Activated T-cell treated with anti-CD3 and anti-CD28 coated beads for 4 hours (primary cell): ENCODE measurements around the gene TPD52L2.
A peak's percentile ranks its signal among the peaks of the same experiment; 100 is the strongest.

ENCODE experiments used
- DNase-seq: peaks from one replicate; pipeline ENCODE4 v3.0.0-alpha.2; 2020

Gene TPD52L2

DNA sequence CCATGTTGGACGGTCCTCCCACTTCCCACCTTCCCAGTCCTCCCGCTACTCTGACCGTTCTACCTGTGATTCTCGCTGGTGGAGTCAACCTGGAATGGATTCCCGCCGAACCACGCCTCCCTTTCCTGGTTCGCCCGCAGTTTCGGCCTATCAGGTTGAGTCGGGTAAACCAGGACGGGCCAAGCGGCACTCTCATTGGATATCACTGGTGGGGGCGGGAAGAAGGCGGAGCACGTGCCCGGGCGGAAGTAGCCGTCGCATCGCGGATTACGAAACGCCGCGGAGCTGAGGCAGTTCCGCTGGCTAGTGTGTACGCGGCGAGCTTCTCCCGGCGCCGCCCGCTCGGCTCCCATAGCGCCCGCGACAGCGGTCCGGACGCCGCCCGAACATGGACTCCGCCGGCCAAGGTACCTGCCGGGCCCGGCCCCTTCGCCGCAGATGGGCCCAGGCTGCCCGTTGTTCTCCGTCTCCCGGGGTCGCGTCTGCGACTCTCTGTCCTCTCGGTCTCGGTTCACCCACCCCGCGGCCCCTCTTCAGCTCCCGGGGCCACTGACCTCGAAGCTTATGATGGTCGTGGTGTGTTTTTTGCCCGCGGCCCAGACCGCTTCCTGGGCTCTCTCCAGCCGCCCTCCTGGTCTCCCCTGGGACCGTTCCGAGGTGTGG is at the start of gene TPD52L2:
TSS of gene TPD52L2 (plus strand) at position 293 of the 663 bp plus-strand sequence. CDS start at position 389, 96 bp downstream.
- peak; percentile 95 for DNase-seq

DNA sequence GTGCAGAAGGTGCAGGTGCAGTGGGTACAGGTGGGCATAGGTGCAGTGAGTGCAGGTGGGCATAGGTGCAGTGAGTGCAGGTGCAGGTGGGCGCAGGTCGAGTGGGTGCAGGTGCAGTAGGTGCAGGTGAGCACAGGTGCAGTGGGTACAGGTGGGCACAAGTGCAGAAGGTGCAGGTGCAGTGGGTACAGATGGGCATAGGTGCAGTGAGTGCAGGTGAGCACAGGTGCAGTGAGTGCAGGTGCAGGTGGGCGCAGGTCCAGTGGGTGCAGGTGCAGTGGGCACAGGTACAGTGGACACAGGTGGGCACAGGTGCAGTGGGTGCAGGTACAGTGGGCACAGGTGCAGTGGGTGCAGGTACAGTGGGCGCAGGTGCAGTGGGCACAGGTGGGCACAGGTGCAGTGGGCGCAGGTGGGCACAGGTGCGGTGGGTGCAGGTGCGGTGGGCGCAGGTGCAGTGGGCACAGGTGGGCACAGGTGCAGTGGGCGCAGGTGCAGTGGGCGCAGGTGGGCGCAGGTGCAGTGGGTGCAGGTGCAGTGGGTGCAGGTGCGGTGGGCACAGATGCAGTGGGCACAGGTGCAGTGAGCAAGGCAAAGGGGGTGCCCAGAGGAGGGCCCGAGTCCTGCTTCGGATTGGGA is 49.3 kb upstream of the TPD52L2 start:
- DNase-seq: no peak

DNA sequence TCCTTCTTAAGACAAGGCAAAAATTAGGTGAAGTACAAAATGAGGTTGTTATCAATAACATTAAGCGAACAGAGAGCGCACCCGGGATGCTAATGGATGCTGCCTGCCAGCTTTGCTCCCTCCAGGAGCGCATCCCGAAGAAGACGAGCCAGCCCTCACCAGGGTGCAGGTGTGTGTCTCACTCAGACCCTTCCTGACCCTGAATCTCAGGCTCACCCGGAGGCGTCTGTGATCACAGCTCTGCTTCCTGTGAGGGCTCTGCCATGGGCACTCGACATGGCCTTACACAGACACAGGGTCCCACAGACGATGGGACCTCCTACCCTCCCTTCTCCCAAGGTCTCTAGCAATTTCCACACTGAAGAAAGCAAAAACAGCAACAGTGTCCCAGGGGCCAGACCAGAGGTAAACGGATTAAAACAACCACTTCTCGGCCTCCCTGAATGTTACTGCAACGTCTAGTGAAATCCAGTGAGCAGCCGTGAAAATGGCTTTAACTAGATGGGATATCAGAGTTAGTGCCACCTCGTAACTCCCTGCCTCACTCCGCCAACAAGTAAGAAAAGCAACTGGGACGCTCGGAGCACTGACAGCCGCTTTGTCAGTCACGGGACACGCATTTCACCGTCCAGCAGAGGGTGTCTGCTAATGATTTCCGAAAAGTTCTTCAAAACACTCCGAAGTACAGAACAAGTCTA is 45.7 kb upstream of the TPD52L2 start:
- no peak for DNase-seq

DNA sequence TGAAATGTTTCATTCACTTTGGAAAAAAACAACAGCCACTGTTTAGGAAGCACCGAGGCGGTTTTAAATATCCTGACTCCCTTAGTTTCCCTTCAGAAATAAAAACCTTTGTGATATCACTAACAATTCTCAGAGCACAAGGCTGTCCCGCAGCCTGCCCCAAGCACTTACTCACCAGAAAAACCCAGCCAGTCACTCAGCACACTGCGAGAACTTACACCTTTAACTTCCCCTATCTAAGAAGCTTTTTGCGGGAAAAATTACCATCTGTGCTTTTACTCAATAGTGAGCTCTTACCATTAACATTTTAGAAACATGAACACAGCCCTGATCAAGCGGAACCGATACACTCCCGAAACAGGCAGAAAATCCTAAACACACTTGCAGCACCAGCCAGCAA is 43.3 kb upstream of the TPD52L2 start:
- DNase-seq: no peak

DNA sequence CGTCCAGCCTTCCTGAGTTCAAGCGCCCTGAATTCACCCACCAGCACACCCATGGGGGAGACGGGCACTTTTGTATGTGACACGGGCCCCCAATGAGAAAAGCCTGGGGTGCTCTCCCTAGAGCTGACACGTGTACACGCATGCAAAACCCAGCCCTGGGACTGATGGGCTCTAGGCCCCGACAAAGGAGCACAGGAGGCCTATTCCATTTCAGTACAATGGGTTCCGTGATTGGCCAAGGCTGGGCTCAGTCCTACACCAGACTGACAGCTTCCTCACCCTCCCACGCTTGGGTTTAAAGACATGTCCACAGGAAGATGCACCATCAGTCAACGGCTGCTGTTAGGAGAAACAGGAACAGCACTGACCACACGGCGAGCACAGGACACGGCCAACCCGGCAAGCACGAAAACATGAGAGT is 42.8 kb upstream of the TPD52L2 start:
- no peak for DNase-seq

DNA sequence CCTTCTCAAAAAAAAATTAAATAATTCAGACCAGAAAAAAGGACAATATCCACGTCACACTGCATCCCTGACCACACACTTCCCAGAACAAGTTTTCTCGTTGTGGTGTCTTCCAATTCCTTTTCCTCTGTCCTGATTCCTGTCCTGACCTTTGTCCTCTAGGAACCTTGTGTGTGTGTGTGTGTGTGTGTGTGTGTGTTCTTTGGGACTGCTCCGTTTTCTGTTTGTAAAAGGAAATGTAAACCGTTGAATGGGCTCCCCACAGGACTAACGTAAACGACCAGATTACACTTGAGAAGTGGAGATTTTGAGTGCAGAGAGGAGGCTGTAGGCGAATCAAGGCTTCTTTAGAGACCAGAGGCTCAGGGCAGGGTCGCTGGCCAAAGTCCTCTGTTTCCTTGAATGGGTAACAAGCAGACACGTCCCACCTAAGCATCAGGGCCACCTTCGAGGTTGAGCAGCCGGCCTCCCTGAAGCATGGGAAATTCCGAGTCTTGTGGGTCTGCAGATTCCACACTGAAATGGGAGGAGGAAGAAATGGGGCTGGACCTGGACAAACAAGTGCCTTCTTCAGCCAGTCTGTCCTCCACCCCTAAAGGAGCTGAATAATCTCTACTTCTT is 41.3 kb upstream of the TPD52L2 start:
- DNase-seq: no peak

DNA sequence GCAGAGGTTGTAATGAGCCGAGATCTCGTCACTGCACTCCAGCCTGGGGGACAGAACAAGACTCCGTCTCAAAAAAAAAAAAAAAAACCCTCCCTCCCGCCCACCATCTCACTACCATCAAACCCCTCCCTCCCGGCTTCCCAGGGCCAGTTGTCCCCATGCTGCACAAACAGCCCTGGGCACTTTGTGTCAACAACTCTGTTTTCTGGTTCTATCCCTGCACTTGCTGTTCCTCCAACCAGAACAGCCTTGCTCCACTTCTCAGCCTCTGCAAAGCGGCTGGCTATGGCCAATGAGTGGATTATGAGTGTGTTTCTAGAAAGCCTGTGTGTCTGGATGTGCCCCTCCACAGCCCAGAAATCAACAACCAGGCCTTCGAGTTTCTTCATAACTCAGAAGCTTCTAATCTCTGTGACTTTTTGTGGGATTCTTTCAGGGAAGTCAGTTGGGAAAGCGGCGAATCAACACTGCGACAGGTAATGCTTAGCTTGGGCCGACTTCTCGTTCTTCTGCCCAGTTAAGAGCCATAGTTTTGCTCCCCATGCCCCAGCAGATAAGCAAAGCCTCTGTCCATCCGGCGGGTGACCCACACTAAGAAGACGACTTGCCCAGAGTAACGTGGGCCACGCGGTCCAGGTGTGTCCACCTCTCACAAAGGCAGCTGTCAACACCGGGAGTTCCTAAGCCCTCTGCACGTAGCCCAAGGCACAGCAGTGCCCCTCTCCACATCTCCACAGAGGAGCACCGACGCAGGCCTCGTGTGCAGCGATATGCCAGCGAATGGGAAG is 39.5 kb upstream of the TPD52L2 start:
- DNase-seq: no peak

DNA sequence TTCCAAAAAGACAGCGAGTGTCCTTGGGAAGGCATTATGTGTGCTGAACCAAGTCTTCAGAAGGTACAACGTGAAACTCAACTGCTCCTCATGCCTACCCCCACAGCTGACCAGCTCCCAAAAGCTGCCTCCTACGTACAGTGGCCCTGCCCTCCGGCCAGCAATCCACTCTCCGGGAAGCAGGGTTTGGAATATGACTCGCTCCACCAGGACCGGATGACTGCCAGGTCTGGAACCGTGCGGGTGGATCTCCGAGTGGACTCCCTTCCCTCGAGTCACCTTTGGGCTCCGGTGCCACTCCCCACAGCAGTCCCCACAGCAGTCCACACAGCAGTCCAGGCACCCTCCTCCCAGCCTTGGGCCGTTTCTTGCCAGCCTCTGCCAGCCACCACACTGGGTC is 38.3 kb upstream of the TPD52L2 start:
- no peak for DNase-seq

DNA sequence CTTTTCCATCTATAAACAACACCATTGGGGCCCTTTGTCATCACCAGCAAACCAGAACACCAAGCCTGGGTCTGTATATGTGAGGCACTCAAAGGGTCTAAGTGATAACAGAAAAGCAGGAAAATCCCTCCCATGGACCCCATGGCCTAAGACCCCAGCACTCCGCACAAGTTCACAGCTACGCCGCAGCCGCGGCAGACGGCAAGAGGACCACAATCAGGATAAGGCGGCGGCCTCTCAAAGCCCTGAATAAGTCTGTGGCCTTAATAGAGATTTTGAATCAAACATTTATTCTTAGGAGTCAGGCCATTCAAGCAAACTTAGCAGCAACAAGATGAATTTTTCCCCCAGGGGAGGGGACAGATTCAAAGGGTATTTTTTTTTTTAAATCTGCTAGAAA is 36.9 kb upstream of the TPD52L2 start:
- no peak for DNase-seq

DNA sequence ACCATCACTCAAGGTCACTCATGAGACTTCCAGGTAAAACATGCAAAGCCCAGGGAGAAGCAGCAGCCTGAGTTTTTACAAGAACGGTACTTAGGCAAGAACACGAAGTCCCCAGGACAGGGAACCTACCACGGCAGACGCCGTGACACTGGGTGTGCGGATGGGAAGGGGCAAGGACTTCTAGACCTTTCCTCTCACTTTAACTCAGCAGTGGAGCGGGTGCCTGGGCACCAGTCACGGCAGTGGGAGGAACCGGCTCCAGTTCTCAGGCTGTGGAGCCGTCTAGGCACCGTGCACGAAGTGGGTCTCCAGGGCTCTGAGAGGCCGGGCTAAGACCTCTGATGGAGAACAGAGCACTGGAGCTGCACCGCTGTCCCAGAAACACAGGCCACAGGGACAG is 36.5 kb upstream of the TPD52L2 start:
- DNase-seq: no peak

DNA sequence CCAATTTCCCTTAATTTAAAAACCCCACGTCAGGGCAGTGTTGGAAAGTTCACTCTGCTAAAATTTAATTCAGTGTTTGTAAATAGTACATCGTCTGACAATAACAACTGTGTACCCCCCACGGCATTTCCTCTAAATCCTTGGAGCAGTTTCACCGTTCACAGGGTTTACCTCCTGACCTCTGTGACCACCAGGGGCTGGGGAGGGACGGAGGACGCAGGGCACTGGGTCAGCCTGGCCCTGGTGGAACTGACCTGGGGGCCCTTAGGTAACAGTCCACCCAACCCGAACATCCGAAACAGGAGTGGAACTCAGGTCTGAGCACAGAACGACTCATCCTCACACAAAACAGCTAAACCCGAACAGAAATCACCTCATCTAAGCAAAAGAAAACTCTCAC is 36.1 kb upstream of the TPD52L2 start:
- no peak for DNase-seq

DNA sequence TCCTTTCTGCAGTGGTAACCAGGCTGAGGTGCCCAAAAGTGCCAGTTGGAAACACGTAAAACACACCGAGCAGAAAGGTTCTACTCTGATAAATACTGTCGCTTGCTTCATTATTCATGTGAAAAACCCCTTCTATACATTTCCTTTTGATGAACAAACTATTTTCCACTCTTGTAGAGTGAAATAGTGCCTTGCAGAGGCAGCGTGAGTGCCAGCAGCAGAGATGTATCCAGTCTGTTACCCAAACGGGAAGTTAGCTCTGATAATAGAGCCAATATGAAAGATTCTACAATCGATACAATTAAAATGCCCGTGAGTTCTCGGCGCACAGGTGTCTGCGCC is 35.5 kb upstream of the TPD52L2 start:
- no peak for DNase-seq

DNA sequence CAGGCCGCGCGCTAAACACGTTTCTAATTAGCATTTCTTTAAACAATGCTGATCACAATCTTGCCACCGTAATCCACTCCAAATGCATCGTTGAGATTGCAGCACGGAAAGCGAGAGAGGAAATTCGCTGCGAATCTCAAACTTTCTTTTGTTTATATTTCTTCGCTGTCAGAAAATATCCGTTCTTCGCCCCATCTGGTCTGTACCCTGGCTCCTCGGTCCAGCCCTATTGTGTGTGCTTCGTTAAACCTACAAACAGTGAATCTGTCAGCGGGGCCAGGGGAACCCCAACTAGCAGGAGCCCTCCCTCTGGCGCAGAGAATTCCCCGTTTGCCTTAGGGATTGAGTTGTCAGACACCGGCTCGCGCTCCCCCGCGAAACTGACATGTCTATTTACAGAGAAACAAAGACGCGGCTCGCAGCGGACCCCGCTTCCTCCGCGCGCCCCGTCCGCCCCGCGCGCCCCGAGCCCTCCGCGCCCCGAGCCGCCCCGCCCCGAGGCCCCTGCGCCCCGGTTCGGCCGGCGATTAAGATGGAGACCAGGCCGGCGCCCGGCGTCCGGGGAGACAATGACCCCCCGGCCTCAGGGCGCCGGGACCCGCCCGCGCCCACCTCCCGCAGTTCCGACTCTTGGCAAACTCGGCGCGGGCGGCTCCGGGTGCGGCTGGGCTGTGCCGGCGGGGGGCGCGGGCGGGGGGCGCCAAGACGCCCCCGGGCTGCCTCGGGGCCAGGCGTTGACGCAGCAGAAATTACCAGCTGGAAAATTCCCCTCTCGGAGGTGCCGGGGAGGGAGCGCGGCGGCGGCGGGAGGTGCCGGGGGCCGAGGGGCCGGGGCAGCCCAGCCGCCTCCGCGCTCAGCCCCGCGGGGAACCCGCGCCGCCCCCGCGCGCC is 34.9 kb upstream of the TPD52L2 start:
- DNase-seq: no peak

DNA sequence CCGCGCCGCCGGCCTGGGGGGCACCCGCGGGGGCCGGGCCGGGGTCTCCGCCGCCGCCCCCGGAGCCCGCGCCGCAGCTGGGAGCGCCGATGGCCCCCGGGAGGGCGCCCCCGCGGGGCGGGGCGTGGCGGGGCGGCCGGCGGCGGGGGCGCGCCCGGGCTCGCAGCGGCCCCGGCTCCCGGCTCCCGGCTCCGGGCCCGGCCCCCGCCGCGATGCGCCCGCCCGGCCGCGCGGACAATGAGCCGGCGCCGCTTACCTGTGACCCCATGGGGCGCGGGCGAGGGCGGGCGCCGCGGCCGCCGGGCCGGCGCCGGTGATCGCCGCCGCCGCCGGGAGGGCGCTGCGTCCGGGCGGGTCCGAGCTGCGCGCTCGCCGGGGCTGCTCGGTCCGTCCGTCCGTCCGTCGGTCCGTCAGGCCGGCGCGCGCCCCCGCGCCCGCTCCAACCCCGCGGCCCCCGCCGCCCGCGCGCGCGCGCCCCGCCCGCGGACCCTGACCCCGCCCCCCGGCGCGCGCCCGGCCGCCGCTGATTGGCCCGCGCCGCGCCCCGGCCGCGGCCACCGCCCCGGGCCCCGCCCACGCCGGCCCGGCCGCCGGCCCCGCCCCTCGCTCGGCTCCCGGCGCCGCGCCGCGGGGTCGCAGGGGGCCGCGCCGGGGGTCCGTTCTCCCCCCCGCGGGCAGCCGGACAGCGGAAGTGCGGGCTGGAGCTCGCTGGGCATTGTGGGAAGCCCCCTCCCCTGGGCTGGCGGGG is 34.1 kb upstream of the TPD52L2 start, which contains the start of gene ZBTB46:
TSS of gene ZBTB46 (minus strand) at position 424 of the 748 bp plus-strand sequence. CDS start 40,507 bp downstream, outside the sequence.
- no peak for DNase-seq

DNA sequence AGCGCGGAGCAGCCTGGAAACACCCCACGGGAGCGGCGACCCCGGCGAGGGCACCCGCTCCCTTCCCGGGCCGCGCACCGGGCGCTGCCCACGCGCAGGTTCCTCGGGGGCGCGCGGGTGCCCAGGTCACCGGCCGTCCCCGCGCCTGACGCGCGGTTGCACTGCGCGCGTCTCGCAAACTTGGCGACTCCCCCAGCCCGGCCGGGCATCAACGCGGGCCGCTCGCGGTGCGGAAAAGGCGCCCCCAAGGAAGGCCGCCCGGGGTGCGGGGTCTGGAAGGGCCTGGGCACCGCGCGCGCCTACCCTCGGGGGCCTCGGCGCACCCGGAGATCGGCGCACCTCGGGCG is 33.5 kb upstream of the TPD52L2 start:
- DNase-seq: no peak

DNA sequence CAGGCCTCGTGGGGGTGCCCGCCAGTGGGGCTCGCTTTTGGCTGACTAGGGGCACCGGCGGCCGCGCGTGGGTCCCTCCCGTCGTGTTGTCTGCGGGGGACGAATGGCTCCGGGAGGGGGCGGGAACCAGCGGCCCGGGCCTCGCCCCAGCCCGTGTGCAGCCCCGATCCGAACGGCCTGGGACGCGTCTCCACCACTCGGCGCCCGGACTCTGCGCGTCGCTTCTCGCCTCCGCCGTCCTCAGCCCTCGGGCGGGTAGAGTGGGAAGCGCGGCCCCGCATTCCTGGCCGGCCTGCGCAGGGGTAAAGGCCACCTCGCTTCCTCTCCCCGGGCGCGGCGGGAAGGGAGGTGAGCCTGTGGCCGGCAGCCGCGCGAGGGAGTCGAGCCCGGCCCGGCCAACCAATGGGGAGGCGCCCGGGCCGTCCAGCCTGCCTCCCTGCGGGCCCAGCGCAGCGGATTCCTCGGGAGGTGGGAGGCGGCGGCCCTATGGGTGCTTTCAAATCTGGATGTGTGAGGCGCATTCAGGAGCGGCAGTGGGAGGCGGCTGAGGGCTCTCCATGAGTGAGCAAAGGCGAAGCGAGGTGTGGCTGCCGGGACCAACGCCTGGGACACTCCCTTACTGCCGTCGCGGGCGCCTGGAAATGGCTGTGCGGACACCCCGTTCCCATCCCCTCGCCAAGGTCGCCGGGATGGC is 32.9 kb upstream of the TPD52L2 start:
- DNase-seq: no peak

DNA sequence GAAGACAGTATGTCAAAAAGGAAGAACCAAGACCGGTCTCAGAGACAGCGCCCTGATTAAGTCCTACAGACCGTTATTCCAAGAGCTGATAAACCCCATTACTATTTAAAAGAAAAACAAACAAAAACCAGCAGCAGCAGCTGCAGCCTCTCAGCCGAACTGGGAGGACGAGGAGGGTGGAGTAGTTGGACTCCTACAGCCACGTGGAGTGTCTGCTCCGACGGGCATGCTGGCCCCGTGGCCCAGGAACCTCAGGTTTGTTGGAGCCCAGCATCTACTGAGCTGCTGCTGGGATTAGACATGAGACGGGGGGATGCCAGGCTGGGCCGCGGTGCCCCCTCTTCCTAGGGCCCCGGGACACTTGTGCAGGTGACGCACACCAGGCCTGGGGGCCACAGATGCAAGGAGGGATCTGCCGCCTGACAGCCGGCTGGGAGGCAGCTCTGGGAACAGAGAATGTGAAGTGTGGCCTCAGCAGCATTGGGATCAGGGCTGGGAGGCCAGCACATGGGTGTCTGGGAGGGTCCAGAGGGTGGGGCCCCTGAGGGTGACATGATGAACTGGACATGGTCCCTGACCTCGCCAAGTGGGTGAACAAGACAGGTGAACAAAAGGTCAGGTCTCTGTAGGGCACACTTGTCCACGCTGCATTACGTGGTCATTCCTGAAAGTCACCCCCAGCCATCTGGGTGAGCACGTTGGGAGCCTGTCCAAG is 31.1 kb upstream of the TPD52L2 start:
- DNase-seq: no peak

DNA sequence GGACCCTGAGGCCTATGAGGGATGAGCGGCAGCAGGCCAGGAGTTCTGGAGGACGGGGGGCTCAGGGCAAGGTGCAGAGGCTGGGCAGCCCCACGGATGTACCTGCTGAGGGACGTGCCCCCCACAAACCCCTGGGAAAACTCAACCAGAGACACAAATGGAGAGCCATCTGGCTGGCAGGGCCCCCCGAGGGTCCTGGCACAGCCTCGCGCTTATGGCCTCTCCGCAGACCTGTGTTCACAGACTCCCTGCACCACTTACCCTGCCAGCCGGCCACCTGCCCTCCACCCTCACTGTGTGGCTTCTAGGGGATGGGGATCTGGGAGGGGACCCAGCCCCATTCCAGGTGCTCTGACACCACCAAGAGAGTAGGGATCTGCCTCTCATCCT is 30.6 kb upstream of the TPD52L2 start:
- no peak for DNase-seq

DNA sequence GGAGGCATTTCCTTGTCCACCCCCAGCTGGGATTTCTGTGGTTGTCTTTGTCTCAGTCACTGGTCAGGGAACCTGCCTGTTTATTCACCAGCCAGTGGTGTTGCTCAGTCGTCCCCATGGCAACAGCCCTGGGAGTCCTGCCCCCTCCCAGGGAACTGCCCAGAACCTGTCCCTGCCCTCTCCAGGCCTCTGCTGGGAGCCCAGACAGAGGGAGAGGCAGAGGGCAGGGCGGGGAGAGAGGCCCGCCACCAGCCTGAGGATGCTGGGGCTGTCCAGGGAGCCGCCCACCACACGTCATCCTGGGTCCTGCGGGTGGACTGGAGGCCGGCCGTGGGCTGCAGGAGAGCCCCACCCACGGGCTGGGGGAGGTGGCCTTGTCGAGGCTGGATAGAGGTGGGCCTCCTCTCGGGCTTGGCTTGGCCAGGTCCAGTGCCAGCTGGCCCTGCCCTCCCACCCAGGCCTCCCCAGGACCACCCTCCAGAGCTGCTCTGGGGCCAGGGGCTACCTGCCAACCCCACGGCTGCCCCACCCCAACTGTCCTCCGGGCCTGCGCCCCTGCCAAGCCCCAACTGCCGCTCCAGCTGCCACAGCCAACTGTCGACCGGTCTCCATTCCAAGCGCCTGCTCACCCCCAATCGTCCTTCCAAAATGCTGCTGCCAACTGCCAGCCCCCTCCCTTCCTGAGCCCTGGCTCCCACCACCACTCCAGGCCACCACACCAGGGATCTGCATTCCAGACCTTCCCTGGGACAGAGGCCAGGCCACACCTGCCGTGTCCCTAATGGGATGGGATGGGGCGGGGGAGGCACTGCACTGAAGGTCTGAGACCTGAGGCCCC is 29.8 kb upstream of the TPD52L2 start:
- DNase-seq: no peak
